IMR-90 (cell line): ENCODE measurements around the gene RASL11B.
A peak's percentile ranks its signal among the peaks of the same experiment; 100 is the strongest.

ENCODE experiments used
- BHLHE40 ChIP-seq: fragments of 150-350 bp; IDR thresholded peaks from 2 replicates; pipeline ENCODE4 v1.6.1; 2016; ENCODE audit warnings: mild to moderate bottlenecking, low read depth, low read length
- CEBPB ChIP-seq: IDR thresholded peaks from 2 replicates; pipeline ENCODE4 v1.6.1; 2012; ENCODE audit warnings: low read depth, low read length, improper control_type of control experiment
- CHD1 ChIP-seq: IDR thresholded peaks from 2 replicates; pipeline ENCODE4 v1.6.1; 2012; ENCODE audit warnings: low read depth, low read length, improper control_type of control experiment
- ELK1 ChIP-seq: fragments of 150-350 bp; IDR thresholded peaks from 2 replicates; pipeline ENCODE4 v1.6.1; 2016; ENCODE audit warnings: low read depth, mild to moderate bottlenecking, low read length, moderate library complexity, borderline replicate concordance
- FOS ChIP-seq: fragments of 150-350 bp; IDR thresholded peaks from 2 replicates; pipeline ENCODE4 v1.6.1; 2016; ENCODE audit warnings: low read depth, low read length
- MAZ ChIP-seq: IDR thresholded peaks from 2 replicates; pipeline ENCODE4 v1.6.1; 2012; ENCODE audit warnings: low read depth, mild to moderate bottlenecking, low read length, improper control_type of control experiment, moderate library complexity, borderline replicate concordance
- MXI1 ChIP-seq: IDR thresholded peaks from 2 replicates; pipeline ENCODE4 v1.6.1; 2012; ENCODE audit warnings: low read depth, mild to moderate bottlenecking, low read length, moderate library complexity, borderline replicate concordance
- POLR2A ChIP-seq: IDR thresholded peaks from 2 replicates; pipeline ENCODE4 v1.6.1; 2012; ENCODE audit warnings: mild to moderate bottlenecking, low read depth, low read length
- RAD21 ChIP-seq: IDR thresholded peaks from 2 replicates; pipeline ENCODE4 v1.6.1; 2012; ENCODE audit warnings: low read length, improper control_type of control experiment
- RCOR1 ChIP-seq: IDR thresholded peaks from 2 replicates; pipeline ENCODE4 v1.6.1; 2012; ENCODE audit warnings: mild to moderate bottlenecking, low read length, improper control_type of control experiment; ENCODE audit not compliant: insufficient replicate concordance
- RFX5 ChIP-seq: IDR thresholded peaks from 2 replicates; pipeline ENCODE4 v1.8.0; 2012; ENCODE audit warnings: low read depth, mild to moderate bottlenecking, low read length, moderate library complexity
- SMC3 ChIP-seq: fragments of 150-350 bp; IDR thresholded peaks from 2 replicates; pipeline ENCODE4 v1.6.1; 2016; ENCODE audit warnings: low read depth, mild to moderate bottlenecking, antibody characterized with exemption, low read length, moderate library complexity
- TF ChIP-seq, protein P1 (sequence below): conservative IDR thresholded peaks from 2 replicates; pipeline ENCODE4 v1.5.1; 2012; ENCODE audit warnings: mild to moderate bottlenecking, low read depth, low read length, improper control_type of control experiment
- TF ChIP-seq, protein P2 (sequence below): fragments of 150-350 bp; IDR thresholded peaks from 2 replicates; pipeline ENCODE4 v1.6.1; 2017; ENCODE audit warnings: mild to moderate bottlenecking, antibody characterized with exemption, low read length, low read depth

DNA sequence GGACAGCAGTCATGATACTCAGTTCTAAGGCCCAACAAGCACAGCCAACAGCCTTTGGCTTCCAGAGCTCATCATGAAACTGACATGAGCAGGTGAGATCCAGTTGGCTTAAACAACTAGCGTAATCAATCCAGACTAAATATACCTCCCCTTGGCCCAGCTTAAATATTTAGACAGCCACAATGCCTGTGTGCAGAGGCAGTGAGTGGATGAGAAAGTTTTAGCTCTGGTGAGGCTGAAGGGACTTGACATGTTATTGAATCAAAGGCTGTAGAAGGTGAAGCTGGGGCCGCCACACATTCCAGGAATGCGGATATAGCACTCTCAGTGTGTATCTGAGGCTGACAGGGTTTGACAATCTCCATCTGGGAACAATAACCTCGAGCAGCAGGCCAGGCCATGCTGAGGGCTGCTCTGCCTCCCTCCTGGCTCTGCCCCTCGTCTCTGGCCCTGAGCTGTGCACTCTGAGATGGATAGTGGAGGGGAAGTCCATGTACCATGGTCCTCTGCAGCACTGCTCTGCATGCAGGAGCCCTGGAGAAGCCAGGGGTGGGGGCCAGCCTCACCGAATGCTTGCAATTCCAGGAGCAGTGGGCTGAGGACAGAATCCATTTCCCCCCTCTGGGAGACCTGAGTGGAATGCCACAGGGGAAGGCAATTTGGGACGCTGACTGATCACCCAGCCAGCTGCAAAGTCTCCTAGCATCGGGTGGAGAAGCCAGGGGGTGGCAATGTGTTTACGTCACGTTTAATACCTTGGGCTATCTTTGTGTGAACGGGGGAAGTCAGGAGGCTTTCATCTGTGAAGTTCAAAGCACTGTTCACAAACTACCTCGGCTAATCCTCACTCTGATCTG is 37.3 kb upstream of the RASL11B start:
- peak; percentile 45; the same call in 1 of the 2 replicates for TF ChIP-seq BHLHE40
- TF ChIP-seq, protein P1, sequence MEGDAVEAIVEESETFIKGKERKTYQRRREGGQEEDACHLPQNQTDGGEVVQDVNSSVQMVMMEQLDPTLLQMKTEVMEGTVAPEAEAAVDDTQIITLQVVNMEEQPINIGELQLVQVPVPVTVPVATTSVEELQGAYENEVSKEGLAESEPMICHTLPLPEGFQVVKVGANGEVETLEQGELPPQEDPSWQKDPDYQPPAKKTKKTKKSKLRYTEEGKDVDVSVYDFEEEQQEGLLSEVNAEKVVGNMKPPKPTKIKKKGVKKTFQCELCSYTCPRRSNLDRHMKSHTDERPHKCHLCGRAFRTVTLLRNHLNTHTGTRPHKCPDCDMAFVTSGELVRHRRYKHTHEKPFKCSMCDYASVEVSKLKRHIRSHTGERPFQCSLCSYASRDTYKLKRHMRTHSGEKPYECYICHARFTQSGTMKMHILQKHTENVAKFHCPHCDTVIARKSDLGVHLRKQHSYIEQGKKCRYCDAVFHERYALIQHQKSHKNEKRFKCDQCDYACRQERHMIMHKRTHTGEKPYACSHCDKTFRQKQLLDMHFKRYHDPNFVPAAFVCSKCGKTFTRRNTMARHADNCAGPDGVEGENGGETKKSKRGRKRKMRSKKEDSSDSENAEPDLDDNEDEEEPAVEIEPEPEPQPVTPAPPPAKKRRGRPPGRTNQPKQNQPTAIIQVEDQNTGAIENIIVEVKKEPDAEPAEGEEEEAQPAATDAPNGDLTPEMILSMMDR = no peak
- TF ChIP-seq RCOR1 = peak; percentile 31
- 0 out of 2 replicates have a peak, but pooled peaks have one; percentile 41 for TF ChIP-seq MXI1
- no peak for TF ChIP-seq POLR2A
- peak; percentile 14; the same call in 1 of the 2 replicates for TF ChIP-seq FOS
- TF ChIP-seq RFX5 = no peak
- TF ChIP-seq RAD21 = no peak
- TF ChIP-seq CEBPB = no peak
- TF ChIP-seq ELK1 = no peak
- TF ChIP-seq SMC3 = no peak
- TF ChIP-seq, protein P2, sequence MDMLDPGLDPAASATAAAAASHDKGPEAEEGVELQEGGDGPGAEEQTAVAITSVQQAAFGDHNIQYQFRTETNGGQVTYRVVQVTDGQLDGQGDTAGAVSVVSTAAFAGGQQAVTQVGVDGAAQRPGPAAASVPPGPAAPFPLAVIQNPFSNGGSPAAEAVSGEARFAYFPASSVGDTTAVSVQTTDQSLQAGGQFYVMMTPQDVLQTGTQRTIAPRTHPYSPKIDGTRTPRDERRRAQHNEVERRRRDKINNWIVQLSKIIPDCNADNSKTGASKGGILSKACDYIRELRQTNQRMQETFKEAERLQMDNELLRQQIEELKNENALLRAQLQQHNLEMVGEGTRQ = no peak
- no peak for TF ChIP-seq MAZ
- TF ChIP-seq CHD1 = no peak
